Measurements from ENCODE around the gene NR2C2AP. TPM values are rescaled to one million over a fixed set of nuclear protein-coding genes. Genes with fewer than 3 reads are reported as not detected.

Gene NR2C2AP
- total and polyA plus RNA-seq, 2 donors (not counting 1 experiment from before 2014, with no cell fraction given) = 27.4 to 29.3 TPM

DNA sequence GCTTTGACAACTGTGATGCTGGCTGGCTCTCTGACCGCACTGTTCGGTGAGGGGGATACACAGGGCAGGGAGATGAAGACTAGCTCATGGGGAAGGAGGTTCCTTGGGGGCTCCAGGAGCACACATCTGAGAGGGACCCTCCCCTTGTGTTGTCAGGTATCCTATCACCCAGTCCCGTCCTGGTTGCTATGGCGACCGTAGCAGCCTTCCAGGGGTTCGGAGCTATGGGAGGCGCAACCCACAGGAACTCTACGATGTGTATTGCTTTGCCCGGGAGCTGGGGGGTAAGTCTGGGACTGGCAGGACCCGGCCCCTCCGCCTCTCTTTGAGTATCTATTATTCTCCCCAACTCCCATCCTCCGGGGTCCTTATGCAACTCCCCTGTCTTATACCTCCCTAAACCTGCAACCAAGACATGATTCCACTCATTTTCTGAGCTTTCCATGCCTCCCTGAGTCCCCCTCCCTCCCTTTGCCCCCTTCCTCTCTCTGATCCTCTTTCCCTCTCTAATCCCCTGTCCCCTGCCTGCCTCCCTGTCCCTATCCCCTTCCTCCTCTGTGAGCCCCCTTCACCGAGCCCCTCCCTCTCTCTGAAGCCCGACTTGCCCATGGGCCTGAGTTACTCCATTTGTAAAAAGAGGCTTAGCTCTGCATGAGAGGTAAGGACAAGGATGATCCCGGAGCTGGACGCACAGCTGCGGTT lies 21.1 kb upstream of the NR2C2AP start:
- peaks cover 6% of the 10 kb centered on the region for H3K4me1 Mint-ChIP-seq
- H3K27ac Mint-ChIP-seq = no peak overlapping the region
- Histone ChIP-seq H3K79me2 (ENCODE audit: control insufficient read depth, insufficient read depth, low read length) (no peaks in the 10 kb centered on the region), H3K4me3 (ENCODE audit: control extremely low read depth in 1 of 5, extremely low read depth in 1 of 5, insufficient read depth in 1 of 5, low read depth in 2 of 5, low read length in 4 of 5) (peak overlapping the region in 3 of 5 experiments; percentile 44 to 53 (median 51)), H3K36me3 (replicated peaks in 1 of 2; ENCODE audit: control extremely low read depth in 1 of 2, control insufficient read depth in 1 of 2, extremely low read depth in 1 of 2, insufficient read depth in 2 of 2, low read length in 1 of 2) (no peaks in the 10 kb centered on the region), H4K20me1 (ENCODE audit: control insufficient read depth, insufficient read depth, low read length, poor library complexity, severe bottlenecking) (no peaks in the 10 kb centered on the region), H3K4me1 (ENCODE audit: control insufficient read depth in 2 of 2, insufficient read depth in 2 of 2, low read length in 2 of 2) (peaks cover 10% of the 10 kb centered on the region in 2 donors), H3K4me2 (replicated peaks; ENCODE audit: low read depth, low read length, poor library complexity, severe bottlenecking) (peak overlapping the region; percentile 74), H3K27ac (ENCODE audit: low read length in 2 of 2) (no peak overlapping the region), H2AFZ (ENCODE audit: insufficient read depth, low read depth, low read length, poor library complexity, severe bottlenecking) (peak overlapping the region; percentile 80), H3K27me3 (replicated peaks in 1 of 4; ENCODE audit: control extremely low read depth in 1 of 4, control insufficient read depth in 3 of 4, insufficient read depth in 4 of 4, low read length in 3 of 4) (peaks cover 0 to 34% (median 9%) of the 10 kb centered on the region in 4 experiments), H3K9ac (ENCODE audit: low read length) (peak overlapping the region; percentile 61), H3K9me3 (ENCODE audit: control extremely low read depth in 1 of 3, control insufficient read depth in 2 of 3, insufficient read depth in 1 of 3, low read length in 2 of 3) (peaks cover 0 to 5% (median 0%) of the 10 kb centered on the region in 3 donors)
- ChIA-PET POLR2A (no interaction called here), CTCF (interaction anchor here (0.5 to 2.0 kb wide), 10 partner anchors 8 to 654 kb away, joined by 3 to 10 read pairs (median 4); partner anchors contain the start of gene NR2C2AP)
- TF ChIP-seq, protein P1, sequence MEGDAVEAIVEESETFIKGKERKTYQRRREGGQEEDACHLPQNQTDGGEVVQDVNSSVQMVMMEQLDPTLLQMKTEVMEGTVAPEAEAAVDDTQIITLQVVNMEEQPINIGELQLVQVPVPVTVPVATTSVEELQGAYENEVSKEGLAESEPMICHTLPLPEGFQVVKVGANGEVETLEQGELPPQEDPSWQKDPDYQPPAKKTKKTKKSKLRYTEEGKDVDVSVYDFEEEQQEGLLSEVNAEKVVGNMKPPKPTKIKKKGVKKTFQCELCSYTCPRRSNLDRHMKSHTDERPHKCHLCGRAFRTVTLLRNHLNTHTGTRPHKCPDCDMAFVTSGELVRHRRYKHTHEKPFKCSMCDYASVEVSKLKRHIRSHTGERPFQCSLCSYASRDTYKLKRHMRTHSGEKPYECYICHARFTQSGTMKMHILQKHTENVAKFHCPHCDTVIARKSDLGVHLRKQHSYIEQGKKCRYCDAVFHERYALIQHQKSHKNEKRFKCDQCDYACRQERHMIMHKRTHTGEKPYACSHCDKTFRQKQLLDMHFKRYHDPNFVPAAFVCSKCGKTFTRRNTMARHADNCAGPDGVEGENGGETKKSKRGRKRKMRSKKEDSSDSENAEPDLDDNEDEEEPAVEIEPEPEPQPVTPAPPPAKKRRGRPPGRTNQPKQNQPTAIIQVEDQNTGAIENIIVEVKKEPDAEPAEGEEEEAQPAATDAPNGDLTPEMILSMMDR (IDR thresholded peaks at IDR 0.05) = no peak
- TF ChIP-seq EZH2 (IDR thresholded peaks at IDR 0.05; ENCODE audit: borderline replicate concordance, insufficient read depth, low read depth, low read length, poor library complexity, severe bottlenecking) = no peak
- intact Hi-C loops (cut with micrococcal nuclease) = loop anchor here (2.0 kb wide), 1 partner anchor 50 kb away; no protein-coding TSS in a partner anchor
- peaks cover 22% of the 10 kb centered on the region for H3K27me3 Mint-ChIP-seq
- ATAC-seq (ENCODE audit: low read depth) = no peak
- DNase-seq = no peak
- H3K9me3 Mint-ChIP-seq (ENCODE audit: insufficient read depth) = no peaks in the 10 kb centered on the region
- WGBS (ENCODE audit: insufficient coverage) = 92% methylated on average over 9 of the region's 17 CpGs
- peak overlapping the region; percentile 77 for H3K4me3 Mint-ChIP-seq

DNA sequence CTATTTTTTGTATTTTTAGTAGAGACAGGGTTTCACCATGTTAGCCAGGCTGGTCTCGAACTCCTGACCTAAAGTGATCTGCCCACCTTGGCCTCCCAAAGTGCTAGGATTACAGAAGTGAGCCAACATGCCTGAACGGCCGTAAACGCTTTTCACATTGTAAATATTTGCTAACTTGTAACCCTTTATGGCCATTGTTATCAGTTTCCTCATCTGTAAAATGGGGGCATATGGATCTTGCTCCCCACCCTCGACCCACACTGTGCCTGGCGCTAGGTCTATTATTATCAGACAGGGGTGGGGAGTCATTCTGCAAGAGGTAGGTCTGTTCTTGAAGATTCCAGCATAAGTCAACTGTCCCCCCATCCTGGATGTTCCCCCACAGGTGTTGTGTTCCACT lies 20.4 kb upstream of the NR2C2AP start:
- peaks cover 10% of the 10 kb centered on the region in 2 donors for H3K4me1 ChIP-seq (ENCODE audit: control insufficient read depth in 2 of 2, insufficient read depth in 2 of 2, low read length in 2 of 2)
- H3K9me3 Mint-ChIP-seq (ENCODE audit: insufficient read depth) = no peaks in the 10 kb centered on the region
- ATAC-seq (ENCODE audit: low read depth) (no peak), DNase-seq (no peak)
- POLR2A ChIA-PET = no interaction called here
- peaks cover 16% of the 10 kb centered on the region for H3K27me3 Mint-ChIP-seq
- H3K4me3 ChIP-seq (ENCODE audit: control extremely low read depth in 1 of 5, extremely low read depth in 1 of 5, insufficient read depth in 1 of 5, low read depth in 2 of 5, low read length in 4 of 5) = no peak overlapping the region
- H3K27ac ChIP-seq (ENCODE audit: low read length in 2 of 2) = no peak overlapping the region
- 93% methylated on average over 2 of the region's 6 CpGs for WGBS (ENCODE audit: insufficient coverage)
- peaks cover 0 to 32% (median 9%) of the 10 kb centered on the region in 4 experiments for H3K27me3 ChIP-seq (replicated peaks in 1 of 4; ENCODE audit: control extremely low read depth in 1 of 4, control insufficient read depth in 3 of 4, insufficient read depth in 4 of 4, low read length in 3 of 4)
- no peaks in the 10 kb centered on the region for H3K79me2 ChIP-seq (ENCODE audit: control insufficient read depth, insufficient read depth, low read length)
- H3K4me2 ChIP-seq (replicated peaks; ENCODE audit: low read depth, low read length, poor library complexity, severe bottlenecking) = no peak overlapping the region
- no peak overlapping the region for H2AFZ ChIP-seq (ENCODE audit: insufficient read depth, low read depth, low read length, poor library complexity, severe bottlenecking)
- H3K36me3 ChIP-seq (replicated peaks in 1 of 2; ENCODE audit: control extremely low read depth in 1 of 2, control insufficient read depth in 1 of 2, extremely low read depth in 1 of 2, insufficient read depth in 2 of 2, low read length in 1 of 2) = no peaks in the 10 kb centered on the region
- H3K4me3 Mint-ChIP-seq = peak overlapping the region; percentile 10
- peaks cover 0 to 5% (median 0%) of the 10 kb centered on the region in 3 donors for H3K9me3 ChIP-seq (ENCODE audit: control extremely low read depth in 1 of 3, control insufficient read depth in 2 of 3, insufficient read depth in 1 of 3, low read length in 2 of 3)
- H4K20me1 ChIP-seq (ENCODE audit: control insufficient read depth, insufficient read depth, low read length, poor library complexity, severe bottlenecking) = no peaks in the 10 kb centered on the region
- CTCF ChIA-PET = interaction anchor here (0.5 to 2.0 kb wide), 4 partner anchors 64 to 653 kb away, joined by 3 to 10 read pairs (median 6); no protein-coding TSS in a partner anchor
- H3K9ac ChIP-seq (ENCODE audit: low read length) = no peak overlapping the region
- H3K27ac Mint-ChIP-seq = no peak overlapping the region
- TF ChIP-seq EZH2 (IDR thresholded peaks at IDR 0.05; ENCODE audit: borderline replicate concordance, insufficient read depth, low read depth, low read length, poor library complexity, severe bottlenecking) = no peak
- TF ChIP-seq, protein P1 (IDR thresholded peaks at IDR 0.05) = no peak
- intact Hi-C loops (cut with micrococcal nuclease) = loop anchor here (2.0 kb wide), 1 partner anchor 49 kb away; no protein-coding TSS in a partner anchor
- peaks cover 6% of the 10 kb centered on the region for H3K4me1 Mint-ChIP-seq
